Trophoblast cell (in vitro differentiated cells and primary cell): ENCODE measurements around the gene PANK3.

Source experiments
- DNase-seq, 2 donors: peaks; one replicate each; pipeline ENCODE4 v3.0.0-alpha.2; 2016
- H2AFZ ChIP-seq: 2 replicates; pipeline ENCODE4 v1.6.1; 2013; ENCODE audit warnings: low read length, moderate library complexity, mild to moderate bottlenecking; ENCODE audit not compliant: insufficient read depth, poor library complexity
- H2AK5ac ChIP-seq: 2 replicates; pipeline ENCODE4 v1.6.1; 2013; ENCODE audit warnings: mild to moderate bottlenecking, low read length
- H2BK120ac ChIP-seq: 2 replicates; pipeline ENCODE4 v1.6.1; 2013; ENCODE audit warnings: low read length, mild to moderate bottlenecking, moderate library complexity; ENCODE audit not compliant: insufficient read depth, poor library complexity
- H2BK12ac ChIP-seq: 2 replicates; pipeline ENCODE4 v1.6.1; 2013; ENCODE audit warnings: mild to moderate bottlenecking, low read length, moderate library complexity
- H2BK5ac ChIP-seq: 2 replicates; pipeline ENCODE4 v1.6.1; 2013; ENCODE audit warnings: low read length, low read depth, moderate library complexity, mild to moderate bottlenecking; ENCODE audit not compliant: poor library complexity
- H3K14ac ChIP-seq: 2 replicates; pipeline ENCODE4 v1.6.1; 2013; ENCODE audit warnings: mild to moderate bottlenecking, low read length
- H3K18ac ChIP-seq: 2 replicates; pipeline ENCODE4 v1.6.1; 2013; ENCODE audit warnings: mild to moderate bottlenecking, low read length
- H3K23ac ChIP-seq: 2 replicates; pipeline ENCODE4 v1.6.1; 2013; ENCODE audit warnings: low read length
- H3K27ac ChIP-seq: 2 replicates; pipeline ENCODE4 v1.5.1; 2013; ENCODE audit warnings: low read depth, mild to moderate bottlenecking, inconsistent platforms, low read length, moderate library complexity
- H3K27me3 ChIP-seq: 2 replicates; pipeline ENCODE4 v1.6.1; 2013; ENCODE audit warnings: inconsistent platforms, mild to moderate bottlenecking, low read length, moderate library complexity; ENCODE audit not compliant: insufficient read depth
- H3K36me3 ChIP-seq, 2 experiments: 1 replicate in 1 of 2; 2 replicates in 1 of 2; pipeline ENCODE4 v1.6.1; 2013; ENCODE audit warnings: low read length in 2 of 2, mild to moderate bottlenecking in 2 of 2, moderate library complexity in 1 of 2; ENCODE audit not compliant: insufficient read depth in 2 of 2, control insufficient read depth in 1 of 2
- H3K4ac ChIP-seq: 2 replicates; pipeline ENCODE4 v1.6.1; 2013; ENCODE audit warnings: low read depth, mild to moderate bottlenecking, low read length, moderate library complexity
- H3K4me1 ChIP-seq, 2 experiments: 1 replicate in 1 of 2; 2 replicates in 1 of 2; pipeline ENCODE4 v1.6.1; 2013; ENCODE audit warnings: low read length in 2 of 2, mild to moderate bottlenecking in 2 of 2, moderate library complexity in 1 of 2; ENCODE audit not compliant: insufficient read depth in 2 of 2, control insufficient read depth in 1 of 2
- H3K4me2 ChIP-seq: 2 replicates; pipeline ENCODE4 v1.6.1; 2013; ENCODE audit warnings: inconsistent platforms, mild to moderate bottlenecking, low read length, moderate library complexity
- H3K4me3 ChIP-seq: 2 replicates; pipeline ENCODE4 v1.5.1; 2013; ENCODE audit warnings: mild to moderate bottlenecking, low read depth, low read length, inconsistent platforms
- H3K79me1 ChIP-seq: one replicate; pipeline ENCODE4 v1.6.1; 2013; ENCODE audit warnings: low read length
- H3K79me2 ChIP-seq: 2 replicates; pipeline ENCODE4 v1.6.1; 2013; ENCODE audit warnings: low read length, mild to moderate bottlenecking; ENCODE audit not compliant: control insufficient read depth, insufficient read depth, poor library complexity
- H3K9ac ChIP-seq: 2 replicates; pipeline ENCODE4 v1.6.1; 2013; ENCODE audit warnings: mild to moderate bottlenecking, low read length
- H3K9me3 ChIP-seq: 2 replicates; pipeline ENCODE4 v1.6.1; 2013; ENCODE audit warnings: low read depth, mild to moderate bottlenecking, control low read depth, inconsistent platforms, low read length; ENCODE audit not compliant: insufficient read depth
- H4K12ac ChIP-seq: 2 replicates; pipeline ENCODE4 v1.6.1; 2013; ENCODE audit warnings: low read depth, mild to moderate bottlenecking, low read length, moderate library complexity
- H4K8ac ChIP-seq: 2 replicates; pipeline ENCODE4 v1.6.1; 2013; ENCODE audit warnings: low read depth, mild to moderate bottlenecking, low read length, moderate library complexity
- H4K91ac ChIP-seq: one replicate; pipeline ENCODE4 v1.6.1; 2013; ENCODE audit warnings: low read depth, mild to moderate bottlenecking, low read length, moderate library complexity
- WGBS: extraction: QIAGEN DNeasy Blood & Tissue Kit; methylation state at CpG from one replicate; pipeline ENCODE4 v1.1.7; 2013; ENCODE audit warnings: missing lambda C conversion rate; ENCODE audit not compliant: insufficient read length, insufficient coverage; ENCODE audit errors: extremely low coverage; 5-methylcytosine and 5-hydroxymethylcytosine counted together

Gene PANK3

GRCh38 chr5:168553377-168554130 is 25.6 kb downstream of the PANK3 start:
- Histone ChIP-seq H3K14ac (no peak overlapping the region), H3K4me1 (no peaks in the 10 kb centered on the region), H2BK12ac (no peak overlapping the region), H3K9ac (no peak overlapping the region), H3K27me3 (no peaks in the 10 kb centered on the region), H3K36me3 (peaks cover 11 to 26% of the 10 kb centered on the region in 2 experiments), H4K8ac (no peak overlapping the region), H3K9me3 (no peaks in the 10 kb centered on the region), H3K79me2 (no peaks in the 10 kb centered on the region), H3K79me1 (no peaks in the 10 kb centered on the region), H2BK120ac (no peak overlapping the region), H3K4me2 (no peak overlapping the region), H3K18ac (no peak overlapping the region), H2AFZ (no peak overlapping the region), H3K27ac (no peak overlapping the region), H3K23ac (no peak overlapping the region), H2AK5ac (no peak overlapping the region), H4K91ac (no peak overlapping the region), H3K4me3 (no peak overlapping the region), H3K4ac (no peak overlapping the region), H4K12ac (no peak overlapping the region), H2BK5ac (no peak overlapping the region)
- WGBS, result no CpG with 5 or more reads among the region's 2 CpGs
- no peak for DNase-seq

- Histone ChIP-seq H4K8ac (no peak overlapping the region), H2BK12ac (no peak overlapping the region), H3K27ac (no peak overlapping the region), H3K4ac (no peak overlapping the region), H3K79me1 (no peaks in the 10 kb centered on the region), H3K9me3 (no peaks in the 10 kb centered on the region), H3K4me2 (no peak overlapping the region), H3K4me3 (no peak overlapping the region), H3K18ac (no peak overlapping the region), H3K79me2 (no peaks in the 10 kb centered on the region), H2BK120ac (no peak overlapping the region), H2BK5ac (no peak overlapping the region), H3K23ac (no peak overlapping the region), H3K4me1 (no peaks in the 10 kb centered on the region), H4K12ac (no peak overlapping the region), H2AFZ (no peak overlapping the region), H4K91ac (no peak overlapping the region), H3K27me3 (no peaks in the 10 kb centered on the region), H3K14ac (no peak overlapping the region), H3K9ac (no peak overlapping the region), H3K36me3 (peaks cover 10 to 24% of the 10 kb centered on the region in 2 experiments), H2AK5ac (no peak overlapping the region)
- no CpG with 5 or more reads among the region's 1 CpG for WGBS
- DNase-seq, result no peak
Observed at GRCh38 chr5:168552146-168552545, 27.0 kb downstream of the PANK3 start.

GRCh38 chr5:168550656-168551055 is 28.5 kb downstream of the PANK3 start:
- no peak overlapping the region for H2BK5ac ChIP-seq
- no peak overlapping the region for H3K9ac ChIP-seq
- no peak overlapping the region for H3K27ac ChIP-seq
- no peak overlapping the region for H3K4me3 ChIP-seq
- no peaks in the 10 kb centered on the region for H3K79me2 ChIP-seq
- H3K23ac ChIP-seq, result no peak overlapping the region
- H3K4ac ChIP-seq, result no peak overlapping the region
- H2AFZ ChIP-seq, result no peak overlapping the region
- H2BK12ac ChIP-seq, result no peak overlapping the region
- no peak overlapping the region for H2AK5ac ChIP-seq
- no peak overlapping the region for H4K12ac ChIP-seq
- H4K91ac ChIP-seq, result no peak overlapping the region
- no peak overlapping the region for H4K8ac ChIP-seq
- no peaks in the 10 kb centered on the region for H3K79me1 ChIP-seq
- H3K4me2 ChIP-seq, result no peak overlapping the region
- no peak overlapping the region for H3K18ac ChIP-seq
- H3K14ac ChIP-seq, result no peak overlapping the region
- H3K27me3 ChIP-seq, result no peaks in the 10 kb centered on the region
- no peaks in the 10 kb centered on the region for H3K9me3 ChIP-seq
- no peak overlapping the region for H2BK120ac ChIP-seq
- no peak for DNase-seq
- H3K36me3 ChIP-seq, result peaks cover 10 to 18% of the 10 kb centered on the region in 2 experiments
- no peaks in the 10 kb centered on the region for H3K4me1 ChIP-seq

GRCh38 chr5:168549554-168549953 is 29.6 kb downstream of the PANK3 start:
- WGBS, result no CpG with 5 or more reads among the region's 7 CpGs
- no peak overlapping the region for H3K18ac ChIP-seq

More at GRCh38 chr5:168549554-168549953, 29.6 kb downstream of the PANK3 start:
- Histone ChIP-seq H3K79me2 (no peaks in the 10 kb centered on the region), H2BK120ac (no peak overlapping the region), H3K79me1 (no peaks in the 10 kb centered on the region), H3K4me1 (no peaks in the 10 kb centered on the region), H3K23ac (no peak overlapping the region), H2BK12ac (no peak overlapping the region), H4K8ac (no peak overlapping the region), H3K14ac (no peak overlapping the region), H2BK5ac (no peak overlapping the region), H3K27ac (no peak overlapping the region), H2AFZ (no peak overlapping the region), H3K4me2 (no peak overlapping the region), H4K12ac (no peak overlapping the region), H3K27me3 (no peaks in the 10 kb centered on the region), H2AK5ac (no peak overlapping the region), H3K4ac (no peak overlapping the region), H3K36me3 (peaks cover 6 to 18% of the 10 kb centered on the region in 2 experiments), H3K9me3 (no peaks in the 10 kb centered on the region), H3K9ac (no peak overlapping the region), H3K4me3 (no peak overlapping the region), H4K91ac (no peak overlapping the region)
- DNase-seq, result no peak
